OCI-LY7 (cell line): ENCODE data around the gene ADAMTSL2.

ENCODE experiments used
- EZH2phosphoT487 ChIP-seq: fragments of 200-600 bp; sonication (generic); IDR thresholded peaks from 2 replicates; pipeline ENCODE4 v1.6.1; 2018; ENCODE audit warnings: low read depth, borderline replicate concordance, mild to moderate bottlenecking, mixed run types, antibody characterized with exemption, low read length, moderate library complexity, mixed read lengths
- TF ChIP-seq, protein P1 (sequence below): fragments of 200-600 bp; sonication (generic); conservative IDR thresholded peaks from 2 replicates; pipeline ENCODE4 v1.5.1; 2014; ENCODE audit warnings: mild to moderate bottlenecking, antibody characterized with exemption, low read length, moderate library complexity, mixed read lengths

DNA sequence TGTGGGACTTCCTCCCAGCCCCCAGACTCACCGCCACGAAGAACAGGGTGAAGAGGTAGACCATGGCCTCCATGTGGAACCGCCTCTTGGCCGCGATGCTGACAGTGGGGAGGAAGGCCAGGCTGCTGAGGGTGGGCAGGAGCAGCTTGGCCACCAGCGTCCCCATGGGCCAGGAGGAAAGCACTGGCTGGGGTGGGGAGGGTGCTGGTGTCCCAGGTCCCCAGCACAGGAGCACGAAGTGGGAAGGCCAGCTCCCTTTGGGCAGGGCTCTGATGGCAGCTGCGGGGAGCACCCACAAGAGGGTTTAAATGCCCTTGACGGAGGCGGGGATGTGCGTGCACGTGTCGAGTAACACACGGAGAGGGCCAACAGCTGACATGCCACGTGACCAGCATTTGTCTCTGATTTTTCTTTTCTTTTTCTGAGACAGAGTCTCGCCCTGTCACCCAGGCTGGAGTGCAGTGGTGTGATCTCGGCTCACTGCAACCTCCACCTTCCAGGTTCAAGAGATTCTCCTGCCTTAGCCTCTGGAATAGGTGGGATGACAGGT lies 9.8 kb upstream of the ADAMTSL2 start, which contains the start of gene MYMK:
- TF ChIP-seq, protein P1, sequence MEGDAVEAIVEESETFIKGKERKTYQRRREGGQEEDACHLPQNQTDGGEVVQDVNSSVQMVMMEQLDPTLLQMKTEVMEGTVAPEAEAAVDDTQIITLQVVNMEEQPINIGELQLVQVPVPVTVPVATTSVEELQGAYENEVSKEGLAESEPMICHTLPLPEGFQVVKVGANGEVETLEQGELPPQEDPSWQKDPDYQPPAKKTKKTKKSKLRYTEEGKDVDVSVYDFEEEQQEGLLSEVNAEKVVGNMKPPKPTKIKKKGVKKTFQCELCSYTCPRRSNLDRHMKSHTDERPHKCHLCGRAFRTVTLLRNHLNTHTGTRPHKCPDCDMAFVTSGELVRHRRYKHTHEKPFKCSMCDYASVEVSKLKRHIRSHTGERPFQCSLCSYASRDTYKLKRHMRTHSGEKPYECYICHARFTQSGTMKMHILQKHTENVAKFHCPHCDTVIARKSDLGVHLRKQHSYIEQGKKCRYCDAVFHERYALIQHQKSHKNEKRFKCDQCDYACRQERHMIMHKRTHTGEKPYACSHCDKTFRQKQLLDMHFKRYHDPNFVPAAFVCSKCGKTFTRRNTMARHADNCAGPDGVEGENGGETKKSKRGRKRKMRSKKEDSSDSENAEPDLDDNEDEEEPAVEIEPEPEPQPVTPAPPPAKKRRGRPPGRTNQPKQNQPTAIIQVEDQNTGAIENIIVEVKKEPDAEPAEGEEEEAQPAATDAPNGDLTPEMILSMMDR = no peak
- TF ChIP-seq EZH2phosphoT487 = no peak
